HG02973 (cell line): ENCODE results near the gene CROCC.

Source experiments
- ATAC-seq: cut with Tn5 transposase; IDR thresholded peaks from one replicate; pipeline ENCODE4 v1.9.1; 2021; ENCODE audit warnings: moderate library complexity; ENCODE audit not compliant: unreplicated experiment

The CROCC gene

GRCh38 chr1:17005365-17005740, 83.6 kb downstream of the CROCC start:
- no peak for ATAC-seq

GRCh38 chr1:17007121-17007520, 85.4 kb downstream of the CROCC start:
- ATAC-seq = no peak

- ATAC-seq = no peak
These were observed 86.6 kb downstream of the CROCC start for GRCh38 chr1:17008208-17008855.

GRCh38 chr1:17009706-17010105, 88.0 kb downstream of the CROCC start:
- no peak for ATAC-seq

GRCh38 chr1:17011092-17011438, 89.3 kb downstream of the CROCC start:
- no peak for ATAC-seq

GRCh38 chr1:17011439-17012307, 89.9 kb downstream of the CROCC start, which contains the start of gene ATP13A2:
ATP13A2 (minus strand) TSS chr1:17011928; CDS start chr1:17011738, 190 bp downstream.
- ATAC-seq = peak; percentile 83

GRCh38 chr1:17012775-17013490, 91.2 kb downstream of the CROCC start:
- ATAC-seq = no peak

GRCh38 chr1:17013491-17014320, 92.0 kb downstream of the CROCC start:
- no peak for ATAC-seq

GRCh38 chr1:17014671-17015567, 93.2 kb downstream of the CROCC start:
- no peak for ATAC-seq

GRCh38 chr1:17016317-17016661, 94.6 kb downstream of the CROCC start:
- ATAC-seq = no peak

- no peak for ATAC-seq
These were observed 95.7 kb downstream of the CROCC start for GRCh38 chr1:17017435-17017834.

GRCh38 chr1:17018849-17019248, 97.1 kb downstream of the CROCC start:
- ATAC-seq = no peak

- ATAC-seq = no peak
These were observed 98.8 kb downstream of the CROCC start for GRCh38 chr1:17020502-17020901.

GRCh38 chr1:17021896-17022295, 100.2 kb downstream of the CROCC start:
- ATAC-seq = no peak
